Activated CD4-positive, alpha-beta T cell treated with anti-CD3 and anti-CD28 coated beads for 4 hours (primary cell): ENCODE measurements around the gene PCMT1.
"Not testable (repeated sequence)": the region's sequence is repeated elsewhere in the genome, so short reads cannot be mapped to it uniquely, and the experiment has no call there.

Experiments used
- DNase-seq, 2 donors: peaks; one replicate each; pipeline ENCODE4 v3.0.0-alpha.2; 2020

PCMT1 gene

GRCh38 chr6:149749594-149750135 is at the start of gene PCMT1:
TSS of gene PCMT1 (plus strand) at chr6:149749741. CDS start at chr6:149749902, 161 bp downstream.
- DNase-seq: peak; percentile 84 to 87

GRCh38 chr6:149701714-149702113 is 47.8 kb upstream of the PCMT1 start:
- DNase-seq: no peak

- no peak for DNase-seq
Observed at GRCh38 chr6:149711711-149712110, 37.8 kb upstream of the PCMT1 start.

- DNase-seq: no peak
Observed at GRCh38 chr6:149714442-149714841, 35.1 kb upstream of the PCMT1 start.

- DNase-seq: no peak
Observed at GRCh38 chr6:149716181-149716963, 33.2 kb upstream of the PCMT1 start.

- DNase-seq: no peak
Observed at GRCh38 chr6:149717255-149717587, 32.3 kb upstream of the PCMT1 start.

- peak; percentile 87 to 88 for DNase-seq
Observed at GRCh38 chr6:149717588-149718458, 31.7 kb upstream of the PCMT1 start, which contains the start of gene LATS1. TSS of gene LATS1 (minus strand) at chr6:149718101. CDS start at chr6:149702126, 15,975 bp downstream.

GRCh38 chr6:149719531-149719930 is 30.0 kb upstream of the PCMT1 start:
- no peak for DNase-seq

GRCh38 chr6:149723262-149723661 is 26.3 kb upstream of the PCMT1 start:
- DNase-seq: no peak

- DNase-seq: peak; percentile 40 to 46
Observed at GRCh38 chr6:149723771-149724417, 25.6 kb upstream of the PCMT1 start.

GRCh38 chr6:149725785-149726184 is 23.8 kb upstream of the PCMT1 start:
- no peak for DNase-seq

- no peak for DNase-seq
Observed at GRCh38 chr6:149727793-149728498, 21.6 kb upstream of the PCMT1 start.

- no peak for DNase-seq
Observed at GRCh38 chr6:149728499-149729234, 20.9 kb upstream of the PCMT1 start.

- DNase-seq: no peak
Observed at GRCh38 chr6:149729824-149730223, 19.7 kb upstream of the PCMT1 start.

- no peak for DNase-seq
Observed at GRCh38 chr6:149733089-149733720, 16.3 kb upstream of the PCMT1 start.

- no peak for DNase-seq
Observed at GRCh38 chr6:149734915-149735314, 14.6 kb upstream of the PCMT1 start.

GRCh38 chr6:149745252-149745651 is 4.3 kb upstream of the PCMT1 start:
- DNase-seq: not testable (repeated sequence)

GRCh38 chr6:149746147-149746946 is 3.2 kb upstream of the PCMT1 start, which contains the start of gene NUP43:
TSS of gene NUP43 (minus strand) at chr6:149746529. CDS start at chr6:149746495, 34 bp downstream.
- peak; percentile 88 to 91 for DNase-seq

GRCh38 chr6:149749082-149749593 is 403 bp upstream of the PCMT1 start:
- DNase-seq: not testable (repeated sequence)

- DNase-seq: peak; percentile 35 to 44
Observed at GRCh38 chr6:149750136-149750609, 632 bp downstream of the PCMT1 start.
